NCI-H2196 treated with DMSO at 0.1 percent for 48 hours (cell line): ENCODE data around the gene BMP10.
"Not testable (repeated sequence)": the region's sequence is repeated elsewhere in the genome, so short reads cannot be mapped to it uniquely, and the experiment has no call there.

Source experiments
- DNase-seq: peaks from one replicate; lab custom pipeline; 2025; ENCODE audit not compliant: unreplicated experiment; lab: John Stamatoyannopoulos, UW

The BMP10 gene

GRCh38 chr2:68900496-68901198, 29.4 kb upstream of the BMP10 start:
- DNase-seq: no peak

DNA sequence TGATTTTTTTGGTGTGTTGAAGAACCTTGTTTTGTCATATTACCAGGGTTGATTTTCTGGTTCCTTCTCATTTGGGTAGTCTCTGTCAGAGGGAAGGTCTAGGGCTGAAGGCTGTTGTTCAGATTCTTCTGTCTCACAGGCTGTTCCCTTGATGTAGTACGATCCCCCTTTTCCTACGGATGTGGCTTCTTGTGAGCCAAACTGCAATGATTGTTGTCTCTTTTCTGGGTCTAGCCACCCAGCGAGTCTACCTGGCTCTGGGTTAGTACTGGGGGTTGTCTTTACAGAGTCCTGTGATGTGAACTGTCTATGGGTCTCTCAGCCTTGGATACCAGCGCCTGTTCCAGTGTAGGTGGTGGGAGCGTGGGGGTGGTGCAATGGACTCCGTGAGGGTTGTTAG, 24.8 kb upstream of the BMP10 start:
- not testable (repeated sequence) for DNase-seq

DNA sequence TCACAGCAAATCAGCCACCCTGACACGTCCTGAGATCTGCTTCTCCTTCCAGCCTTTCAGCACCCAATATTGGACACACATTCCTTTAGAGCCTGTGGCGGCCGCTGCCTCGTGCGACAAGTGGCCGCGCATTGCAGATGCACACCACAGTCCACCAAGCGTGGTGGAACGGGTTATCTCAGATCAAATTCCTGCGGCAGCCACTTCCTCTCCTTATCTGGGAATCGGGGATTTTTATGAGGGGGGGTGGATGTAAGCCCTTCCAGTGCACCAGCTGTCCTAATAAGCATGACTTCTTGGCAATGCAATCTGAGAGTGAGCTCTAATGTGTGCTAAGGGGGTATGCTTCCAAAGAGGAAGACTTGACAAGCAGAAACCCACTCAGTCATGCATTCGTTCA, 18.3 kb upstream of the BMP10 start:
- DNase-seq: no peak

GRCh38 chr2:68889021-68889420, 17.8 kb upstream of the BMP10 start:
- DNase-seq: no peak

- no peak for DNase-seq
Measured at GRCh38 chr2:68888038-68888704, 17.0 kb upstream of the BMP10 start.

DNA sequence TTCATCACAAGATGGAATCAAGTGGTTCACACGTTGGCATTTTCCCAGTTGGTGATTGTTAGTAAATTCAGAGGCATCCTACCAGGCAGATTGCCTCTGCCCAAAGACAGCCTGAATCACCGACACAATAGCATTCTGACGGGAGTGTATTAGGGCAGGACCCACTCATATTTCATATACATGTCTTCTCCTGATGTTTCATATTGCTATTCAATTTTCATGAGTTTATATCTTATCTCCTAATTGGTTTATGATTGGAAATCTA, 14.5 kb upstream of the BMP10 start:
- no peak for DNase-seq

DNA sequence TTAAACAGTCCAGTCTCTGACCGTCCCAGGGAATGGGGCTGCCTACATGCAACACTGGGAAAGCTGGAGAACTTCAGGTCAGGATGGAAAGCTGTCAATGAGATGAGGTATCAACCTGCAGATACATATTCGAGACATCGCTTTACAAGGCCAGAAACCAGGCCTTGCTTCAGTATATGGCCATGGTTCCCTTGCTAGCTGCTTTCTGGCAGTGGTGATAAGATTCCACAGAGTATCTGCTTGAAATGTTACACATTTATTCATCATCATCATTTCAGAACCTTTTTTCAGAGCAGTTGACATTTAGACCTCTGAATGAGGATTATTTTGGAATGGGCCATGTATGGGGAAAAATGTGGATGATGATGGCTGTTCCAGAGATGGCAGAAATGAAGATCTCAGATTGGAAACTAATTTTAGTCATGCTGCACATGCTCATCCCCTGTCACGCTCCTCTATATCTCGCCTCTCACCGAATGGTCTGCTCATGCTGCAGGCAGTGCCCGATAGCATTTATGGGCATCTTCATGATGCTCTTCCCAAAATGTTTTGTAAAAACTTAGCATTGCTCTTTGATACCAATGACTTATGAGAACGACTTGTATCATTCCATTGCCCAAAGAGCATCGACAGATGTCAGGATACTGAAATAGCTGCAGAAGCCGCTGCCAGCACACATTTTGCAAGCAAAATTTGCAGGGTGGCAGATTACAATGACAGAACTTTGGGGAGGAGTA, 14.0 kb upstream of the BMP10 start:
- no peak for DNase-seq

DNA sequence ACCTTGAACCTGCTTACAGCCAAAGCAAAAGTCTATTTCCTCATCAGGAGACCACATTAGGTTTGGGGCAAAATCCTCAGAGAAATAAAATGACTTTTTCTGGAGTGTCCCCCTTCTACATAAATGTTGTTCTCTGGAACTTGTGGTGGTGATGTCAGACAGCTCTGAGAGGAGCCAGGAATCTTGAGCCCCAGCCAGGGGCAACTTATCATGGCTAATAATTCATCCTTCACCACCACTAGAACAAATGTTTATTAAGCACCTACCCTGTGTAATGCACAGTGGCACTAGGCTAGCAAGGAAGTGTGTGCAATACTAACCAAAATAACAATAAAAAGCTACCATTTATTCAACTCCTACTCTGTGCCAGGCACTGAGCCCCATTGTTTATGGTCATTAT, 9.0 kb upstream of the BMP10 start:
- DNase-seq: no peak

DNA sequence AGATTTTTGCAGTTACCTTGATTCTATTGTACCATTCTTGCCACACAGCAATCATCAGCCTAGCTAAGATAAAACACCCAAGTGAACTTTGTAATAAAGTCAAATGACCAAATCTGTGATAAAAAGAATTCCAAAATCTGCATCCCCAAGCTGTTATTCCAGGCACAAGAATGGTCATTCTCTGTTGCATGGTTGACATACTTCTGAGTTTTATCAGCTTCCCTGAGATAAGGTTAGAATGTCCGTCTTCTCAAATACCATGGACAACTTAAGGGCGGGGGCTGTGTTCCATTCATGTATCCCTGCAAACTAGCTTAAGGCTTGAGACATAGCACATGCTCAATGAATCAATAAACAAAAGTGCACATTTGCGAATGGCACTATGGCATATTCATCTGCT, 8.1 kb upstream of the BMP10 start:
- no peak for DNase-seq

GRCh38 chr2:68878753-68879152, 7.6 kb upstream of the BMP10 start:
- DNase-seq: no peak

DNA sequence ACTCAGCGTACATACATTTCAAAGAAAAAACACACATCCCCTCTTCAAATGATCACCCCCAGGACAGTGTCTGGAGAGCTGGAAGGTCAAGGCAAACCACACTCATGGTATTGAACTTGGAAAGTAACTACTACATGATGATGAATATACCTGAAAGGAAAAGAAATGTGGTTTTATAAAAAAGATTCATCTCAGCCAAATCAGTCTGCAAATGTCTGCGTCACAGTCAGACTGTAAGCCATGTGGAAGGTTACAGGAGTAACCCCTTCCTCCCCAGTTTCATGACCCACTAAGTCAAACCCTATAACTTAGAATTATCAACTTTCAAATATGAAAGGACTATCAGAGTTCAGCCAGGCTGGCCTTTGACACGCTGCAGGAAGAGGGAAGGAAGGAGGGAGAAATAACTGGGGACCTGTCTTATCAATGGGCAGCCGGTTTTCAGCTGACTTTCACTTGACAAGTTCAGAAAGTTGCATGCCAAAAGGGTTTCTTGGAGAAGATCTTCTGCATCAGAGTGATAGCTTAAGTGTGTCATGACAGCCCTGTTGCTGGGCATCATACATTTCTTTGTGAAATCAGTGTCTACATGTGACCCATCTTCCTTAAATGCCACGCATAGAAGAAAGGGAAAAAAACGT, 7.0 kb upstream of the BMP10 start:
- no peak for DNase-seq

- DNase-seq: no peak
Measured at GRCh38 chr2:68877079-68877772, 6.0 kb upstream of the BMP10 start.

DNA sequence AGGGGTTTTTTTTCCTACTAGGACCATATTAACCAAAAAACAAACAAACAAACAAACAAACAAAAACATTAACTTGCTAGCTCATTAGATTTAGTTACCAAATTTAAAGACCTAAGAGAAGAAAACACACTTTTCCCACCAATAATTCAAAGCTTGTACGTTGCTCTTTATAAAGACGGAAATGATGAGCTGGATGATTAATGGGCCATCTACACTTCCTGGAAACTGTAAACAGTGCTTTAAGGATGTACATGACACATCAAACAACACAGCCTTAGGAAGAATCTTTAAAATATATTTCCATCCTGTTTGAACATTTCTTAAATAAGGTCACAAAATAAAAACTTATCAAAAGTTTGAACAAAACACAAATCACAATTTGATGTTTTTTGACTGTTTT, 982 bp downstream of the BMP10 start:
- DNase-seq: no peak

DNA sequence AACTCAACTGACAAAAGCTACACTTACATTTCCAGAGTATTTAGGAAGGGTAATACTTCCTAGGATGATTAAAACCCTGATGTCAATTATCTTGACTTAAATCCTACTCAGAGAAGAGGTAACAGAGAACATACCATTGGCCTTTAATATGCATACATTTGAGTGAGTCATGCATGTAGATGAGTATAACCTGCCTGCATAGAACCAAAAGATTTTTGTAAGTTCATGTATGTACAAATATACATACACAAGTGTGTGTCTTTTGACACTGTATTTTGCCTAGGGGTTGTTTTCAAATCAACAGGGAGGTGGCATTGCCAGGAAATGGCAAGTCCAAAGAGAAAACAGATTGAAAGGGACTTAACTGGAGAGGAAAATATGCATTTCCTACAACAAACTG, 6.1 kb downstream of the BMP10 start:
- no peak for DNase-seq

- DNase-seq: no peak
Measured at GRCh38 chr2:68863996-68864395, 7.2 kb downstream of the BMP10 start.

- no peak for DNase-seq
Measured at GRCh38 chr2:68862889-68863288, 8.3 kb downstream of the BMP10 start.

- no peak for DNase-seq
Measured at GRCh38 chr2:68861330-68861729, 9.9 kb downstream of the BMP10 start.

DNA sequence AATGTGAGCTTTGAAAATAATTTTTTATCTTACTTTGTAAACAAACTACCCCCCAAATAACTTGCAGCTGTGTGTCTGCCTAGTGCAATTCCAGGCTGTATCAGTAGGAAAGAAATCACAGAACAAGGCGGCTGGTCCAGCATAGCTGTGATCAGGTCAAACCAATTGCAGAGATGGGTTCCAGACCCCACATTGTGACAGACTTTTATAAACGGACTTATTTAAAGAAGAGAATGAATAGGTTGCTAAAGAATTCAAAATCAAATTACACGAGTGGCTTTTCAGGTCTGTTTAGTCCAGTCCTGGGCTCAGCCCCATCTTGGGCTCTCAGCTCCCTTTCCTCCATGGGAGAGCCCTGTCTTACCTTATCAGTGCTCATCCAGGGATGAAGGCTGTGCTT, 11.1 kb downstream of the BMP10 start:
- DNase-seq: no peak

DNA sequence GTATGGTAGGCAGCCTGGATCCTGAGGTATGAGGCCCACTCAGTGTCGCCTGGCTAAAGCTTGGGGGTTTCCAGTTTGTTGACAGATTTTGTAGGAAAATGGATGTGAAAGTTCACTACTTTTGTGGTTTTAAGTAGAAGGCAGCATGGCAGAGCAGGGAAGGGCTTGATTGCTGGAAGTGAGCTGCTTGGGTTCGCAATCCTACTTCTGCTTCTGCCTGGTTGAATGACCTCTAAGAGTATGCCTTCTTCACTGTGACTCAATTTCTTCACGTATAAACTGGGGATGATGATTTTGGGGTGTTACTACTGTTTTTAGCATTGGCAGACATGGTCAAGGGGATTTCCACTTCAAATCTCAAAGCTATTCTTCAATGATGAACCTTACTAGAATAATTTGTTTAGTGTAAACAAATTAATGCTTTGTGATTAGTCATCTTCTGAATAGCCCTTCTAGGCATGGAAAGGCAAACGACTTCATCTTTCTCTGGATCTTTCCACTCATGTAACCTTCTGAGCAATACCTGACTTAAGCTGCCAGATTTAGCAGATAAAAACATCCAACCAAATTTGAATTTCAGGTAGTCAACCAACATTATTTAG, 13.2 kb downstream of the BMP10 start:
- no peak for DNase-seq

GRCh38 chr2:68857202-68857845, 13.9 kb downstream of the BMP10 start:
- DNase-seq: no peak

DNA sequence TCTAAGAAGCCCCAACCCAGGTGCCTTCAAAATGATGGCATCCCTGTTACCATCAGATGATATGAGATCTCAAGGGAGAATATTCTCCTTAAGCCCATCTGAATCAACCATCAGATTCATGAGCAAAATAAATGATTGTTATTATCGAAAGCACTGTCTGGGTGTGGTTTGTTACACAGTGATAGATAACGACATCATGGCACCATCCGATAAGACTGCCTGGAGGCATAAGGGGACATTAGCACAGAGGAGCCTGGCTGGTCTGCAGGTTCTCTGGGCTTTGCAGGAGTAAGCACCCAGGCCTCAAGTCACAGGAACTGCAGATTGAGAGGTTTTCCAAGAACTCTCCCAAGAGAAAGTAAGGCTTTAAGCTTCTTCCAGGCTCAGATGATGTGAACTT, 15.6 kb downstream of the BMP10 start:
- DNase-seq: no peak
